Tibial nerve (tissue), 4 donors: ENCODE measurements around the gene MAGEB1.

Experiments used
- CTCF ChIP-seq, 5 experiments: fragments of 200-600 bp in 3 of 5; fragments of 450-650 bp in 2 of 5; sonication (generic) in 3 of 5; IDR thresholded peaks; one replicate each; pipeline ENCODE4 v1.5.1; 2016 to 2019; ENCODE audit warnings: antibody characterized with exemption in 5 of 5, mild to moderate bottlenecking in 3 of 5, moderate library complexity in 2 of 5
- EP300 ChIP-seq, 2 donors: sonication (generic); formaldehyde crosslinking; IDR thresholded peaks; one replicate each; pipeline ENCODE4 v1.6.1; 2017; ENCODE audit warnings: antibody characterized with exemption in 2 of 2, mild to moderate bottlenecking in 1 of 2
- POLR2A ChIP-seq, 2 donors: fragments of 450-650 bp; IDR thresholded peaks; one replicate each; pipeline ENCODE4 v1.6.1; 2017; ENCODE audit warnings: antibody characterized with exemption in 2 of 2, mild to moderate bottlenecking in 2 of 2, moderate library complexity in 2 of 2

GRCh38 chrX:30278365-30278764, 31.4 kb downstream of the MAGEB1 start:
- no peak for TF ChIP-seq POLR2A (IDR thresholded peaks at IDR 0.05)
- no peak for TF ChIP-seq CTCF (IDR thresholded peaks at IDR 0.05)
- TF ChIP-seq EP300 (IDR thresholded peaks at IDR 0.05): no peak
